ENCODE data around the gene NBEAL1.
A peak's percentile ranks its signal among the peaks of the same experiment; 100 is the strongest.

Gene NBEAL1

DNA sequence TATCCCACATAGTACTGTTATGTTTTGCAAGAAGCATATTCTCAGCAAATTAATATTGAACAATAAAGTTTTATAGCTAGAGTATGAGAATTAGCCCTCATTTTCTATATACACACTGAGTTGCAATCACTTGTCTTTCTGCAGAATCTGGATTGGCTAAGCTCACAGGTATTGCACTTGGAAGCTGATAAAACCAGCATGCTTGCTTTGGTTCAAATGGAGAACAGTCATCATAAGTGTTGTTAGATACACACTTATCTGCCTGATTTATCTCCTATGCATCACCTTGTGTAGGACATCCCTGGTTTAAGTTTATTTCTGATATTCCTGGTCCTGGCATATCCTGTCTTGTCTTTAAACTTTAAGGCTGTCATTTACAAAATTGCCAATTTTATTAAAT, 186.2 kb downstream of the NBEAL1 start:
- Histone ChIP-seq H4K12ac (ENCODE audit: low read depth, low read length) (no peak overlapping the region), H3K14ac (ENCODE audit: low read length) (no peak overlapping the region), H4K8ac (ENCODE audit: low read depth, low read length) (no peak overlapping the region), H3K36me3 (ENCODE audit: control insufficient read depth in 1 of 2, insufficient read depth in 2 of 2, low read length in 2 of 2) (peaks cover 1 to 14% of the 10 kb centered on the region in 2 experiments), H3K4ac (ENCODE audit: low read depth, low read length) (no peak overlapping the region), H3K79me2 (ENCODE audit: control insufficient read depth, insufficient read depth, low read length, poor library complexity) (no peaks in the 10 kb centered on the region), H3K27ac (ENCODE audit: low read depth, low read length) (no peak overlapping the region), H3K18ac (ENCODE audit: low read length) (no peak overlapping the region), H4K91ac (ENCODE audit: low read depth, low read length) (no peak overlapping the region), H3K9ac (ENCODE audit: low read length) (no peak overlapping the region), H3K23ac (ENCODE audit: low read length) (no peak overlapping the region), H3K9me3 (ENCODE audit: insufficient read depth, low read depth, low read length) (no peaks in the 10 kb centered on the region), H2AFZ (ENCODE audit: insufficient read depth, low read length, poor library complexity) (no peak overlapping the region), H2AK5ac (ENCODE audit: low read length) (no peak overlapping the region), H3K4me2 (ENCODE audit: low read length) (no peak overlapping the region), H2BK120ac (ENCODE audit: insufficient read depth, low read length, poor library complexity) (no peak overlapping the region), H3K4me3 (ENCODE audit: low read depth, low read length) (no peak overlapping the region), H2BK12ac (ENCODE audit: low read length) (no peak overlapping the region), H3K4me1 (ENCODE audit: control insufficient read depth in 1 of 2, insufficient read depth in 2 of 2, low read length in 2 of 2) (no peaks in the 10 kb centered on the region), H3K27me3 (ENCODE audit: insufficient read depth, low read length) (no peaks in the 10 kb centered on the region), H2BK5ac (ENCODE audit: low read depth, low read length, poor library complexity) (no peak overlapping the region), H3K79me1 (ENCODE audit: low read length) (no peaks in the 10 kb centered on the region)
- peak; percentile 61 to 87 for DNase-seq

- H3K18ac ChIP-seq (ENCODE audit: low read length), result no peak overlapping the region
- H3K14ac ChIP-seq (ENCODE audit: low read length), result no peak overlapping the region
- no peak overlapping the region for H2BK5ac ChIP-seq (ENCODE audit: low read depth, low read length, poor library complexity)
- H4K8ac ChIP-seq (ENCODE audit: low read depth, low read length), result no peak overlapping the region
- H3K23ac ChIP-seq (ENCODE audit: low read length), result no peak overlapping the region
- H3K4me3 ChIP-seq (ENCODE audit: low read depth, low read length), result no peak overlapping the region
- H3K4ac ChIP-seq (ENCODE audit: low read depth, low read length), result no peak overlapping the region
- DNase-seq, result peak; percentile 41 to 81
- H3K27ac ChIP-seq (ENCODE audit: low read depth, low read length), result no peak overlapping the region
- no peak overlapping the region for H2AK5ac ChIP-seq (ENCODE audit: low read length)
- no peaks in the 10 kb centered on the region for H3K9me3 ChIP-seq (ENCODE audit: insufficient read depth, low read depth, low read length)
- no peak overlapping the region for H2AFZ ChIP-seq (ENCODE audit: insufficient read depth, low read length, poor library complexity)
- H3K27me3 ChIP-seq (ENCODE audit: insufficient read depth, low read length), result no peaks in the 10 kb centered on the region
- WGBS (ENCODE audit: extremely low coverage, insufficient coverage, insufficient read length), result no CpG with 5 or more reads among the region's 5 CpGs
- no peak overlapping the region for H2BK120ac ChIP-seq (ENCODE audit: insufficient read depth, low read length, poor library complexity)
- no peaks in the 10 kb centered on the region for H3K79me1 ChIP-seq (ENCODE audit: low read length)
- no peak overlapping the region for H3K9ac ChIP-seq (ENCODE audit: low read length)
- no peak overlapping the region for H4K12ac ChIP-seq (ENCODE audit: low read depth, low read length)
- H3K79me2 ChIP-seq (ENCODE audit: control insufficient read depth, insufficient read depth, low read length, poor library complexity), result no peaks in the 10 kb centered on the region
- H3K36me3 ChIP-seq (ENCODE audit: control insufficient read depth in 1 of 2, insufficient read depth in 2 of 2, low read length in 2 of 2), result peaks cover 1 to 14% of the 10 kb centered on the region in 2 experiments
- H3K4me2 ChIP-seq (ENCODE audit: low read length), result no peak overlapping the region
- no peak overlapping the region for H4K91ac ChIP-seq (ENCODE audit: low read depth, low read length)
- no peak overlapping the region for H2BK12ac ChIP-seq (ENCODE audit: low read length)
- H3K4me1 ChIP-seq (ENCODE audit: control insufficient read depth in 1 of 2, insufficient read depth in 2 of 2, low read length in 2 of 2), result no peaks in the 10 kb centered on the region
Measured at GRCh38 chr2:203201426-203201825, 186.8 kb downstream of the NBEAL1 start.

DNA sequence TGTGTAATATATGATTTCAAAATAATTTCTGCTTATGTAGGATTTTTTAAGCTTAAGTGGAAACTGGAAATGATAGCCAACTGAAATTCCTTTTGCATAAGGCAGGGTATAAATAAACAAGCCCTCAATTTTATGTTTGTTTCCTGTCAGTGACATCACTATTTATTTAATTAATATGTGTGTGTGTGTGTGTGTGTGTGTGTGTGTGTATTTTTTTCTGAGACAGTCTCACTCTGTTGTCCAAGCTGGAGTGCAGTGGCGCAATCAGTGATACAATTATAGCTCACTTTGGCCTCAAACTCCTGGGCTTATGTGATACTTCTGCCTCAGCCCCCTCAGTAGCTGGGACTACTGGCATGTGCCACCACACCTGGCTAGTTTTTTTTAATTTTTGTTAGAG, 194.9 kb downstream of the NBEAL1 start:
- no CpG with 5 or more reads among the region's 1 CpG for WGBS (ENCODE audit: extremely low coverage, insufficient coverage, insufficient read length)
- no peaks in the 10 kb centered on the region for H3K79me2 ChIP-seq (ENCODE audit: control insufficient read depth, insufficient read depth, low read length, poor library complexity)

DNA sequence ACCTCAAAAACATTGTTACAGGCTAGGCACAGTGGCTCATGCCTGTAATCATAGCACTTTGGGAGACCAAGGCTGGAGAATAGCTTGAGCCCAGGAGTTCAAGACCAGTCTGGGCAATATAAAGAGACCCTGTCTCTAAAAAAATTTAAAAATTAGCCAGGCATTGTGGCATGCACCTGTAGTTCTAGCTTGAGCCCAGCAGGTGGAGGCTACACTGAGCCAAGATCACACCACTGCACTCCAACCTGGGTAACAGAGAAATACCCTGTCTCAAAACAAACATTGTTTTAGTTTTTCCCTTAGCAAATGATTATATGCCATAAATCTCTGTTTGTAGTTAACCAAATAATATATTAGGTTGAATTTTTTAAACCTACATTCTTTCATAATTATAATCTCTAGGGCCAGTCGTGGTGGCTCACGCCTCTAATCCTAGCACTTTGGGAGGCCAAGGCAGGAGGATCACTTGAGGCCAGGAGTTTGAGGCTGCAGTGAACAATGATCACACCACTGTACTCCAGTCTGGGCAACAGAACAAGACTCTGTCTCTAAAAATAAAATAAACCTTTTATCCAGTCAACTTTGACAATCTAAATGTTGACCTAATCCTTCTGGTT, 210.9 kb downstream of the NBEAL1 start:
- H2AFZ ChIP-seq (ENCODE audit: insufficient read depth, low read length, poor library complexity), result no peak overlapping the region
- no peak overlapping the region for H3K27ac ChIP-seq (ENCODE audit: low read depth, low read length)
- no peak overlapping the region for H4K12ac ChIP-seq (ENCODE audit: low read depth, low read length)
- H3K9me3 ChIP-seq (ENCODE audit: insufficient read depth, low read depth, low read length), result no peaks in the 10 kb centered on the region
- no peak overlapping the region for H4K91ac ChIP-seq (ENCODE audit: low read depth, low read length)
- no peak overlapping the region for H3K4ac ChIP-seq (ENCODE audit: low read depth, low read length)
- peak in 1 of 2 donors; percentile 63 for DNase-seq
- no CpG with 5 or more reads among the region's 2 CpGs for WGBS (ENCODE audit: extremely low coverage, insufficient coverage, insufficient read length)
- H3K27me3 ChIP-seq (ENCODE audit: insufficient read depth, low read length), result no peaks in the 10 kb centered on the region
- no peak overlapping the region for H2BK5ac ChIP-seq (ENCODE audit: low read depth, low read length, poor library complexity)
- no peak overlapping the region for H2AK5ac ChIP-seq (ENCODE audit: low read length)
- no peak overlapping the region for H2BK12ac ChIP-seq (ENCODE audit: low read length)
- no peak overlapping the region for H3K4me3 ChIP-seq (ENCODE audit: low read depth, low read length)
- H3K4me1 ChIP-seq (ENCODE audit: control insufficient read depth in 1 of 2, insufficient read depth in 2 of 2, low read length in 2 of 2), result no peaks in the 10 kb centered on the region
- no peaks in the 10 kb centered on the region for H3K79me1 ChIP-seq (ENCODE audit: low read length)
- H3K18ac ChIP-seq (ENCODE audit: low read length), result no peak overlapping the region
- H3K14ac ChIP-seq (ENCODE audit: low read length), result no peak overlapping the region
- no peaks in the 10 kb centered on the region for H3K79me2 ChIP-seq (ENCODE audit: control insufficient read depth, insufficient read depth, low read length, poor library complexity)
- no peaks in the 10 kb centered on the region for H3K36me3 ChIP-seq (ENCODE audit: control insufficient read depth in 1 of 2, insufficient read depth in 2 of 2, low read length in 2 of 2)
- no peak overlapping the region for H2BK120ac ChIP-seq (ENCODE audit: insufficient read depth, low read length, poor library complexity)
- no peak overlapping the region for H3K9ac ChIP-seq (ENCODE audit: low read length)
- H3K4me2 ChIP-seq (ENCODE audit: low read length), result no peak overlapping the region
- no peak overlapping the region for H3K23ac ChIP-seq (ENCODE audit: low read length)
- H4K8ac ChIP-seq (ENCODE audit: low read depth, low read length), result no peak overlapping the region

More for the DNA sequence above, 194.9 kb downstream of the NBEAL1 start:
- no peak overlapping the region for H3K18ac ChIP-seq (ENCODE audit: low read length)
- H3K23ac ChIP-seq (ENCODE audit: low read length), result no peak overlapping the region
- H2AFZ ChIP-seq (ENCODE audit: insufficient read depth, low read length, poor library complexity), result no peak overlapping the region
- H3K14ac ChIP-seq (ENCODE audit: low read length), result no peak overlapping the region
- no peaks in the 10 kb centered on the region for H3K79me1 ChIP-seq (ENCODE audit: low read length)
- no peaks in the 10 kb centered on the region for H3K4me1 ChIP-seq (ENCODE audit: control insufficient read depth in 1 of 2, insufficient read depth in 2 of 2, low read length in 2 of 2)
- H3K4me3 ChIP-seq (ENCODE audit: low read depth, low read length), result no peak overlapping the region
- H2BK5ac ChIP-seq (ENCODE audit: low read depth, low read length, poor library complexity), result no peak overlapping the region
- no peak overlapping the region for H3K4me2 ChIP-seq (ENCODE audit: low read length)
- no peak overlapping the region for H2AK5ac ChIP-seq (ENCODE audit: low read length)
- no peak overlapping the region for H4K12ac ChIP-seq (ENCODE audit: low read depth, low read length)
- no peak overlapping the region for H2BK12ac ChIP-seq (ENCODE audit: low read length)
- H3K9me3 ChIP-seq (ENCODE audit: insufficient read depth, low read depth, low read length), result no peaks in the 10 kb centered on the region
- H3K27ac ChIP-seq (ENCODE audit: low read depth, low read length), result no peak overlapping the region
- H3K9ac ChIP-seq (ENCODE audit: low read length), result no peak overlapping the region
- H3K27me3 ChIP-seq (ENCODE audit: insufficient read depth, low read length), result no peaks in the 10 kb centered on the region
- H4K8ac ChIP-seq (ENCODE audit: low read depth, low read length), result no peak overlapping the region
- no peak overlapping the region for H2BK120ac ChIP-seq (ENCODE audit: insufficient read depth, low read length, poor library complexity)
- H4K91ac ChIP-seq (ENCODE audit: low read depth, low read length), result no peak overlapping the region
- H3K36me3 ChIP-seq (ENCODE audit: control insufficient read depth in 1 of 2, insufficient read depth in 2 of 2, low read length in 2 of 2), result peaks cover 7 to 9% of the 10 kb centered on the region in 2 experiments
- H3K4ac ChIP-seq (ENCODE audit: low read depth, low read length), result no peak overlapping the region
- no peak for DNase-seq
